ENCODE data around the gene PLIN5. TPM values are rescaled to one million over a fixed set of nuclear protein-coding genes. Genes with fewer than 3 reads are reported as not detected.

PLIN5 gene
- total RNA-seq, 2 donors from 2014 or later, result 4.0 to 4.5 TPM

- DNase-seq (ENCODE audit: low spot score) (no peak), ATAC-seq (ENCODE audit: insufficient number of reproducible peaks, low FRiP score, low read depth) (no peak)
- Histone ChIP-seq H3K4me1 (ENCODE audit: control insufficient read depth in 1 of 2, low read depth in 2 of 2) (no peaks in the 10 kb centered on the region), H3K27me3 (replicated peaks; ENCODE audit: insufficient read depth) (no peaks in the 10 kb centered on the region), H3K4me3 (no peak overlapping the region), H3K27ac (no peak overlapping the region), H3K36me3 (peaks cover 39% of the 10 kb centered on the region), H3K9me3 (no peaks in the 10 kb centered on the region)
- TF ChIP-seq CTCF (IDR thresholded peaks at IDR 0.05), result no peak
These were observed 43.6 kb downstream of the PLIN5 start for GRCh38 chr19:4491446-4491845.

GRCh38 chr19:4488496-4488895 lies 46.5 kb downstream of the PLIN5 start:
- Histone ChIP-seq H3K36me3 (peaks cover 31% of the 10 kb centered on the region), H3K4me3 (no peak overlapping the region), H3K4me1 (ENCODE audit: control insufficient read depth in 1 of 2, low read depth in 2 of 2) (no peaks in the 10 kb centered on the region), H3K27me3 (replicated peaks; ENCODE audit: insufficient read depth) (no peaks in the 10 kb centered on the region), H3K9me3 (no peaks in the 10 kb centered on the region), H3K27ac (no peak overlapping the region)
- DNase-seq (ENCODE audit: low spot score), result no peak
- no peak for TF ChIP-seq CTCF (IDR thresholded peaks at IDR 0.05)
- no peak for ATAC-seq (ENCODE audit: insufficient number of reproducible peaks, low FRiP score, low read depth)

- no peak overlapping the region for H3K27ac ChIP-seq
- no peaks in the 10 kb centered on the region for H3K9me3 ChIP-seq
- H3K36me3 ChIP-seq, result peaks cover 37% of the 10 kb centered on the region
- DNase-seq (ENCODE audit: low spot score) (no peak), ATAC-seq (ENCODE audit: insufficient number of reproducible peaks, low FRiP score, low read depth) (no peak)
- no peak for TF ChIP-seq CTCF (IDR thresholded peaks at IDR 0.05)
- H3K4me1 ChIP-seq (ENCODE audit: control insufficient read depth in 1 of 2, low read depth in 2 of 2), result no peaks in the 10 kb centered on the region
- H3K4me3 ChIP-seq, result no peak overlapping the region
- no peaks in the 10 kb centered on the region for H3K27me3 ChIP-seq (replicated peaks; ENCODE audit: insufficient read depth)
These were observed 47.5 kb downstream of the PLIN5 start for GRCh38 chr19:4487572-4487971.

GRCh38 chr19:4483385-4483784 lies 51.6 kb downstream of the PLIN5 start:
- TF ChIP-seq CTCF (IDR thresholded peaks at IDR 0.05), result no peak
- no peaks in the 10 kb centered on the region for H3K27me3 ChIP-seq (replicated peaks; ENCODE audit: insufficient read depth)
- H3K4me3 ChIP-seq, result no peak overlapping the region
- H3K9me3 ChIP-seq, result no peaks in the 10 kb centered on the region
- H3K36me3 ChIP-seq, result peaks cover 22% of the 10 kb centered on the region
- ATAC-seq (ENCODE audit: insufficient number of reproducible peaks, low FRiP score, low read depth) (no peak), DNase-seq (ENCODE audit: low spot score) (no peak)
- no peak overlapping the region for H3K27ac ChIP-seq
- H3K4me1 ChIP-seq (ENCODE audit: control insufficient read depth in 1 of 2, low read depth in 2 of 2), result no peaks in the 10 kb centered on the region

GRCh38 chr19:4482721-4483364 lies 52.2 kb downstream of the PLIN5 start:
- no peak for TF ChIP-seq CTCF (IDR thresholded peaks at IDR 0.05)
- Histone ChIP-seq H3K36me3 (peaks cover 22% of the 10 kb centered on the region), H3K9me3 (no peaks in the 10 kb centered on the region), H3K27me3 (replicated peaks; ENCODE audit: insufficient read depth) (no peaks in the 10 kb centered on the region), H3K27ac (no peak overlapping the region), H3K4me1 (ENCODE audit: control insufficient read depth in 1 of 2, low read depth in 2 of 2) (no peaks in the 10 kb centered on the region), H3K4me3 (no peak overlapping the region)
- ATAC-seq (ENCODE audit: insufficient number of reproducible peaks, low FRiP score, low read depth) (no peak), DNase-seq (ENCODE audit: low spot score) (no peak)

All from thoracic aorta (tissue), 2 donors.